Measurements from ENCODE around the gene CRTC2. TPM values are rescaled to one million over a fixed set of nuclear protein-coding genes. Genes with fewer than 3 reads are reported as not detected.

CRTC2 gene
- 2.1 TPM for total RNA-seq

GRCh38 chr1:153958111-153958960 lies at the start of gene CRTC2:
Gene CRTC2, minus strand, starts transcription at chr1:153958612. Its CDS starts 115 bp downstream, at chr1:153958497.

GRCh38 chr1:153990468-153991150 lies 32.2 kb upstream of the CRTC2 start, which contains the start of gene RPS27:
Gene RPS27, plus strand, starts transcription at chr1:153990762. Its CDS starts 35 bp downstream, at chr1:153990797.

GRCh38 chr1:153985941-153986761 lies 27.7 kb upstream of the CRTC2 start, which contains the start of gene RAB13:
Gene RAB13, minus strand, starts transcription at chr1:153986339. Its CDS starts 103 bp downstream, at chr1:153986236.

GRCh38 chr1:153977250-153978240 lies 19.1 kb upstream of the CRTC2 start, which contains the start of gene JTB:
Gene JTB, minus strand, starts transcription at chr1:153977674. Its CDS starts 422 bp downstream, at chr1:153977252.

GRCh38 chr1:153967107-153967999 lies 8.9 kb upstream of the CRTC2 start, which contains the start of gene CREB3L4:
Gene CREB3L4, plus strand, starts transcription at chr1:153967902. Its CDS starts 624 bp downstream, at chr1:153968526.

GRCh38 chr1:153963030-153963849 lies 4.8 kb upstream of the CRTC2 start, which contains the start of gene SLC39A1:
Gene SLC39A1, minus strand, starts transcription at chr1:153963537. Its CDS starts 822 bp downstream, at chr1:153962715.

GRCh38 chr1:153946622-153947241 lies 11.7 kb downstream of the CRTC2 start, which contains the start of gene DENND4B:
Gene DENND4B, minus strand, starts transcription at chr1:153946718. Its CDS starts 2,344 bp downstream, at chr1:153944374.

GRCh38 chr1:153922972-153923925 lies 35.2 kb downstream of the CRTC2 start, which contains the start of gene GATAD2B:
Gene GATAD2B, minus strand, starts transcription at chr1:153922972. Its CDS starts 94,625 bp downstream, at chr1:153828347.

Small RNA genes lying within 50 kb of the gene (small RNA-seq; reads per million reads assigned to genes)
- not detected for gene MIR6737

Other genes with a start within 250 kb of the CRTC2 start
- 47.5 TPM for gene INTS3, start 230.6 kb downstream of the CRTC2 start, total RNA-seq
- 15.9 TPM for gene SLC27A3, start 183.2 kb downstream of the CRTC2 start, total RNA-seq
- 18.0 TPM for gene GATAD2B, start 35.6 kb downstream of the CRTC2 start, total RNA-seq
- gene DENND4B, start 11.9 kb downstream of the CRTC2 start, total RNA-seq, result 24.9 TPM
- 25.1 TPM for gene SLC39A1, start 4.9 kb upstream of the CRTC2 start, total RNA-seq
- 6.9 TPM for gene CREB3L4, start 9.3 kb upstream of the CRTC2 start, total RNA-seq
- gene JTB, start 19.1 kb upstream of the CRTC2 start, total RNA-seq, result 47.1 TPM
- gene RAB13, start 27.7 kb upstream of the CRTC2 start, total RNA-seq, result 9.7 TPM
- 1,449 TPM for gene RPS27, start 32.1 kb upstream of the CRTC2 start, total RNA-seq
- gene NUP210L, start 196.5 kb upstream of the CRTC2 start, total RNA-seq, result 0.23 TPM
- 223 TPM for gene TPM3, start 233.5 kb upstream of the CRTC2 start, total RNA-seq
- not detected for gene CFAP141, start 247.7 kb upstream of the CRTC2 start, total RNA-seq

Measured in diencephalon (tissue), 1 donor.